HEK293 (cell line): ENCODE data around the gene ANKRD65.

Experiments used
- GLIS1 ChIP-seq: fragments of 450-650 bp; formaldehyde crosslinking; IDR thresholded peaks from 2 replicates; pipeline ENCODE4 v1.5.1; 2016; ENCODE audit warnings: missing biosample characterization, missing genetic modification characterization
- HOXA7 ChIP-seq: sonication (generic); formaldehyde crosslinking; IDR thresholded peaks from 2 replicates; pipeline ENCODE4 v1.8.1; 2022; ENCODE audit warnings: missing genetic modification reagents, borderline replicate concordance
- KLF8 ChIP-seq: fragments of 450-650 bp; formaldehyde crosslinking; IDR thresholded peaks from 2 replicates; pipeline ENCODE4 v1.5.1; 2016; ENCODE audit warnings: missing biosample characterization, missing genetic modification characterization
- KLF9 ChIP-seq: fragments of 450-650 bp; formaldehyde crosslinking; IDR thresholded peaks from 2 replicates; pipeline ENCODE4 v1.5.1; 2016; ENCODE audit warnings: missing biosample characterization, missing genetic modification characterization, low read depth
- MZF1 ChIP-seq: fragments of 450-650 bp; formaldehyde crosslinking; IDR thresholded peaks from 2 replicates; pipeline ENCODE4 v1.5.1; 2017; ENCODE audit warnings: missing biosample characterization, missing genetic modification characterization, borderline replicate concordance
- PBX3 ChIP-seq: sonication (generic); formaldehyde crosslinking; IDR thresholded peaks from 2 replicates; pipeline ENCODE4 v1.8.1; 2022; ENCODE audit warnings: mild to moderate bottlenecking, moderate library complexity, missing genetic modification reagents
- PRDM1 ChIP-seq: fragments of 450-650 bp; formaldehyde crosslinking; IDR thresholded peaks from 2 replicates; pipeline ENCODE4; 2016; ENCODE audit warnings: missing biosample characterization, missing genetic modification characterization
- SCRT2 ChIP-seq: fragments of 450-650 bp; formaldehyde crosslinking; IDR thresholded peaks from 2 replicates; pipeline ENCODE4 v1.5.1; 2016; ENCODE audit warnings: missing biosample characterization, missing genetic modification characterization
- ZBTB48 ChIP-seq: fragments of 450-650 bp; formaldehyde crosslinking; IDR thresholded peaks from 2 replicates; pipeline ENCODE4 v1.5.1; 2016; ENCODE audit warnings: missing biosample characterization, missing genetic modification characterization
- ZBTB7A ChIP-seq: fragments of 450-650 bp; formaldehyde crosslinking; IDR thresholded peaks from 2 replicates; pipeline ENCODE4 v1.5.1; 2016; ENCODE audit warnings: low read depth, missing biosample characterization, missing genetic modification characterization
- ZNF114 ChIP-seq: fragments of 450-650 bp; formaldehyde crosslinking; IDR thresholded peaks from 2 replicates; pipeline ENCODE4 v1.5.0; 2017; ENCODE audit warnings: missing biosample characterization, missing genetic modification characterization
- ZNF155 ChIP-seq: fragments of 450-650 bp; formaldehyde crosslinking; IDR thresholded peaks from 2 replicates; pipeline ENCODE4 v1.5.1; 2016; ENCODE audit warnings: missing biosample characterization, missing genetic modification characterization
- ZNF16 ChIP-seq: fragments of 450-650 bp; formaldehyde crosslinking; IDR thresholded peaks from 2 replicates; pipeline ENCODE4 v1.5.1; 2016; ENCODE audit warnings: low read depth, missing biosample characterization, missing genetic modification characterization
- ZNF175 ChIP-seq: fragments of 450-650 bp; formaldehyde crosslinking; IDR thresholded peaks from 2 replicates; pipeline ENCODE4 v1.5.1; 2016; ENCODE audit warnings: missing biosample characterization, missing genetic modification characterization
- ZNF248 ChIP-seq: fragments of 450-650 bp; formaldehyde crosslinking; IDR thresholded peaks from 2 replicates; pipeline ENCODE4 v1.5.1; 2017; ENCODE audit warnings: missing biosample characterization, missing genetic modification characterization
- ZNF280D ChIP-seq: fragments of 450-650 bp; formaldehyde crosslinking; IDR thresholded peaks from 2 replicates; pipeline ENCODE4 v1.5.1; 2016; ENCODE audit warnings: missing biosample characterization, missing genetic modification characterization
- ZNF311 ChIP-seq: fragments of 450-650 bp; formaldehyde crosslinking; IDR thresholded peaks from 2 replicates; pipeline ENCODE4 v1.5.1; 2017; ENCODE audit warnings: missing biosample characterization, missing genetic modification characterization, borderline replicate concordance
- ZNF366 ChIP-seq: fragments of 450-650 bp; formaldehyde crosslinking; conservative IDR thresholded peaks from 2 replicates; pipeline ENCODE4 v1.5.1; 2016; ENCODE audit warnings: missing biosample characterization, missing genetic modification characterization
- ZNF37A ChIP-seq: fragments of 450-650 bp; IDR thresholded peaks from 2 replicates; pipeline ENCODE4 v1.5.1; 2018; ENCODE audit warnings: missing biosample characterization, missing genetic modification characterization
- ZNF501 ChIP-seq: fragments of 450-650 bp; formaldehyde crosslinking; IDR thresholded peaks from 2 replicates; pipeline ENCODE4 v1.5.1; 2016; ENCODE audit warnings: missing biosample characterization, missing genetic modification characterization
- ZNF623 ChIP-seq: fragments of 450-650 bp; formaldehyde crosslinking; IDR thresholded peaks from 2 replicates; pipeline ENCODE4 v1.5.1; 2016; ENCODE audit warnings: missing biosample characterization, missing genetic modification characterization
- ZNF626 ChIP-seq: fragments of 450-650 bp; sonication (Bioruptor Pico); formaldehyde crosslinking; IDR thresholded peaks from 2 replicates; pipeline ENCODE4 v1.5.1; 2018; ENCODE audit warnings: missing biosample characterization, missing genetic modification characterization, inconsistent platforms
- ZNF654 ChIP-seq: fragments of 450-650 bp; formaldehyde crosslinking; IDR thresholded peaks from 2 replicates; pipeline ENCODE4 v1.5.1; 2016; ENCODE audit warnings: low read depth, missing biosample characterization, missing genetic modification characterization
- ZNF677 ChIP-seq: fragments of 450-650 bp; IDR thresholded peaks from 2 replicates; pipeline ENCODE4 v1.5.0; 2018; ENCODE audit warnings: missing biosample characterization, mild to moderate bottlenecking, missing genetic modification characterization, moderate library complexity
- ZNF707 ChIP-seq: fragments of 450-650 bp; formaldehyde crosslinking; IDR thresholded peaks from 2 replicates; pipeline ENCODE4 v1.5.1; 2016; ENCODE audit warnings: missing biosample characterization, missing genetic modification characterization
- ZNF843 ChIP-seq: fragments of 450-650 bp; formaldehyde crosslinking; IDR thresholded peaks from 2 replicates; pipeline ENCODE4 v1.5.1; 2016; ENCODE audit warnings: missing biosample characterization, missing genetic modification characterization
- TF ChIP-seq, protein P1 (sequence below): fragments of 450-650 bp; formaldehyde crosslinking; IDR thresholded peaks from 2 replicates; pipeline ENCODE4 v1.5.1; 2016; ENCODE audit warnings: missing biosample characterization, missing genetic modification characterization
- TF ChIP-seq, protein P2 (sequence below): fragments of 450-650 bp; formaldehyde crosslinking; IDR thresholded peaks from 2 replicates; pipeline ENCODE4 v1.5.1; 2016; ENCODE audit warnings: missing biosample characterization, missing genetic modification characterization
- TF ChIP-seq, protein P3 (sequence below): fragments of 450-650 bp; formaldehyde crosslinking; IDR thresholded peaks from 2 replicates; pipeline ENCODE4 v1.5.1; 2016; ENCODE audit warnings: missing biosample characterization, missing genetic modification characterization

ANKRD65 gene

GRCh38 chr1:1427106-1427819 lies 6.2 kb upstream of the ANKRD65 start (continued):
- TF ChIP-seq ZNF366, result peak; percentile 89
- no peak for TF ChIP-seq PBX3 (CRISPR knock-in tag)
- TF ChIP-seq, protein P1, sequence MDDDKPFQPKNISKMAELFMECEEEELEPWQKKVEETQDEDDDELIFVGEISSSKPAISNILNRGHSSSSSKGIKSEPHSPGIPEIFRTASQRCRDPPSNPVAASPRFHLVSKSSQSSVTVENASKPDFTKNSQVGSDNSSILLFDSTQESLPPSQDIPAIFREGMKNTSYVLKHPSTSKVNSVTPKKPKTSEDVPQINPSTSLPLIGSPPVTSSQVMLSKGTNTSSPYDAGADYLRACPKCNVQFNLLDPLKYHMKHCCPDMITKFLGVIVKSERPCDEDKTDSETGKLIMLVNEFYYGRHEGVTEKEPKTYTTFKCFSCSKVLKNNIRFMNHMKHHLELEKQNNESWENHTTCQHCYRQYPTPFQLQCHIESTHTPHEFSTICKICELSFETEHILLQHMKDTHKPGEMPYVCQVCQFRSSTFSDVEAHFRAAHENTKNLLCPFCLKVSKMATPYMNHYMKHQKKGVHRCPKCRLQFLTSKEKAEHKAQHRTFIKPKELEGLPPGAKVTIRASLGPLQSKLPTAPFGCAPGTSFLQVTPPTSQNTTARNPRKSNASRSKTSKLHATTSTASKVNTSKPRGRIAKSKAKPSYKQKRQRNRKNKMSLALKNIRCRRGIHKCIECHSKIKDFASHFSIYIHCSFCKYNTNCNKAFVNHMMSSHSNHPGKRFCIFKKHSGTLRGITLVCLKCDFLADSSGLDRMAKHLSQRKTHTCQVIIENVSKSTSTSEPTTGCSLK (tag by site-specific recombination), result no peak
- TF ChIP-seq ZBTB48 (tag by site-specific recombination), result no peak
- TF ChIP-seq ZNF114 (tag by site-specific recombination), result no peak
- no peak for TF ChIP-seq ZNF248 (tag by site-specific recombination)
- TF ChIP-seq ZNF155 (tag by site-specific recombination), result no peak
- no peak for TF ChIP-seq ZNF501
- TF ChIP-seq PRDM1 (tag by site-specific recombination), result no peak
- no peak for TF ChIP-seq ZNF707
- no peak for TF ChIP-seq ZNF311
- no peak for TF ChIP-seq ZNF16 (tag by site-specific recombination)
- no peak for TF ChIP-seq ZNF623 (tag by site-specific recombination)
- no peak for TF ChIP-seq ZNF843 (tag by site-specific recombination)
- no peak for TF ChIP-seq ZNF677 (tag by site-specific recombination)
- TF ChIP-seq, protein P2, sequence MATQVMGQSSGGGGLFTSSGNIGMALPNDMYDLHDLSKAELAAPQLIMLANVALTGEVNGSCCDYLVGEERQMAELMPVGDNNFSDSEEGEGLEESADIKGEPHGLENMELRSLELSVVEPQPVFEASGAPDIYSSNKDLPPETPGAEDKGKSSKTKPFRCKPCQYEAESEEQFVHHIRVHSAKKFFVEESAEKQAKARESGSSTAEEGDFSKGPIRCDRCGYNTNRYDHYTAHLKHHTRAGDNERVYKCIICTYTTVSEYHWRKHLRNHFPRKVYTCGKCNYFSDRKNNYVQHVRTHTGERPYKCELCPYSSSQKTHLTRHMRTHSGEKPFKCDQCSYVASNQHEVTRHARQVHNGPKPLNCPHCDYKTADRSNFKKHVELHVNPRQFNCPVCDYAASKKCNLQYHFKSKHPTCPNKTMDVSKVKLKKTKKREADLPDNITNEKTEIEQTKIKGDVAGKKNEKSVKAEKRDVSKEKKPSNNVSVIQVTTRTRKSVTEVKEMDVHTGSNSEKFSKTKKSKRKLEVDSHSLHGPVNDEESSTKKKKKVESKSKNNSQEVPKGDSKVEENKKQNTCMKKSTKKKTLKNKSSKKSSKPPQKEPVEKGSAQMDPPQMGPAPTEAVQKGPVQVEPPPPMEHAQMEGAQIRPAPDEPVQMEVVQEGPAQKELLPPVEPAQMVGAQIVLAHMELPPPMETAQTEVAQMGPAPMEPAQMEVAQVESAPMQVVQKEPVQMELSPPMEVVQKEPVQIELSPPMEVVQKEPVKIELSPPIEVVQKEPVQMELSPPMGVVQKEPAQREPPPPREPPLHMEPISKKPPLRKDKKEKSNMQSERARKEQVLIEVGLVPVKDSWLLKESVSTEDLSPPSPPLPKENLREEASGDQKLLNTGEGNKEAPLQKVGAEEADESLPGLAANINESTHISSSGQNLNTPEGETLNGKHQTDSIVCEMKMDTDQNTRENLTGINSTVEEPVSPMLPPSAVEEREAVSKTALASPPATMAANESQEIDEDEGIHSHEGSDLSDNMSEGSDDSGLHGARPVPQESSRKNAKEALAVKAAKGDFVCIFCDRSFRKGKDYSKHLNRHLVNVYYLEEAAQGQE (tag by site-specific recombination), result no peak
- no peak for TF ChIP-seq ZNF626
- TF ChIP-seq MZF1 (tag by site-specific recombination), result no peak
- TF ChIP-seq KLF8 (tag by site-specific recombination), result peak; percentile 90
- TF ChIP-seq KLF9 (tag by site-specific recombination), result no peak
- TF ChIP-seq ZNF654 (tag by site-specific recombination), result no peak
- TF ChIP-seq ZBTB7A (tag by site-specific recombination), result peak; percentile 53; the same call in 1 of the 2 replicates
- TF ChIP-seq ZNF37A (tag by site-specific recombination), result no peak
- no peak for TF ChIP-seq HOXA7
- no peak for TF ChIP-seq ZNF280D (tag by site-specific recombination)
- TF ChIP-seq ZNF175 (tag by site-specific recombination), result no peak
- no peak; the same call in 1 of the 2 replicates for TF ChIP-seq GLIS1
- no peak for TF ChIP-seq SCRT2 (tag by site-specific recombination)
- TF ChIP-seq, protein P3, sequence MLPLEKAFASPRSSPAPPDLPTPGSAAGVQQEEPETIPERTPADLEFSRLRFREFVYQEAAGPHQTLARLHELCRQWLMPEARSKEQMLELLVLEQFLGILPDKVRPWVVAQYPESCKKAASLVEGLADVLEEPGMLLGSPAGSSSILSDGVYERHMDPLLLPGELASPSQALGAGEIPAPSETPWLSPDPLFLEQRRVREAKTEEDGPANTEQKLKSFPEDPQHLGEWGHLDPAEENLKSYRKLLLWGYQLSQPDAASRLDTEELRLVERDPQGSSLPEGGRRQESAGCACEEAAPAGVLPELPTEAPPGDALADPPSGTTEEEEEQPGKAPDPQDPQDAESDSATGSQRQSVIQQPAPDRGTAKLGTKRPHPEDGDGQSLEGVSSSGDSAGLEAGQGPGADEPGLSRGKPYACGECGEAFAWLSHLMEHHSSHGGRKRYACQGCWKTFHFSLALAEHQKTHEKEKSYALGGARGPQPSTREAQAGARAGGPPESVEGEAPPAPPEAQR, result no peak
